CD4-positive, alpha-beta T cell treated with Interleukin-17A for 4 hours (primary cell): ENCODE results near the gene EIF2D.
"Not testable (repeated sequence)": the region's sequence is repeated elsewhere in the genome, so short reads cannot be mapped to it uniquely, and the experiment has no call there.

ENCODE experiments used
- DNase-seq: peaks from one replicate; pipeline ENCODE4 v3.0.0-alpha.2; 2020; ENCODE audit warnings: mixed read lengths

Gene EIF2D

GRCh38 chr1:206635080-206635977 lies 23.1 kb upstream of the EIF2D start, which contains the start of gene DYRK3:
TSS of gene DYRK3 (plus strand) at chr1:206635536. CDS start at chr1:206635704, 168 bp downstream.
- peak; percentile 93 for DNase-seq

DNA sequence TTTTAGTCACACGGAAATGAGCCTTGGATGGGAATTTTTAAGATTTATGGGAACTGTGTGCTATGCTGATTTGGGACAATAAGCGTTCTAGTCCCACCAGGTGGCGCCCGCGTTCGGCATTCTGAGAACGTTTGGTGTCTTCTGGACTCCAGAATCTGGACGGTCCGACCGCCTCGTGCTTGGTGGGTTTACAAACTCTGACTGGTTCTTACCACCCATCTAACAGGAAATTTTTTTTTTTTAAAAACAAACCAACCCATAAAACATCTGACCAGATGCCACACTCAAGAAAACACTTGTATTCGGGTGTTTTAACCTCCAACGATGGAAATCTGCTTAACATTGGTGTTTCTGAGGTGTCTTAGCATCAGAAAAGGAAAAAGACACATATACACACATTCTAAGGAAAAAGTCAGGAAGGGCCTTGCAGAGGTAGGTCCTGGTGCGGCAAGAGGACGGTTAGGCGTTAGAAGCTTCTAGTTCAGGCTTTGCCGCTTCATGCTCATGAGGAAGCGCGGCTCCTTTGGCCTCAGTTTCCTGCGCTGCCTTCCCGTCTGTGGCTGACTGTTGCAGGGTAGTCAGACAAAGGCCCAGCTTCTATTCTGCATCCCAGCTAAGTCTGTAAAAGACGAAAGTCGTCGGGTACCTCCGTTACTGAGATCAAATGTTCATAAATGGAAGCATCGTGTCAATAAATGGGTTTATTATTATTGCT lies 22.3 kb upstream of the EIF2D start:
- DNase-seq: peak; percentile 84

GRCh38 chr1:206633708-206634121 lies 21.4 kb upstream of the EIF2D start:
- no peak for DNase-seq

DNA sequence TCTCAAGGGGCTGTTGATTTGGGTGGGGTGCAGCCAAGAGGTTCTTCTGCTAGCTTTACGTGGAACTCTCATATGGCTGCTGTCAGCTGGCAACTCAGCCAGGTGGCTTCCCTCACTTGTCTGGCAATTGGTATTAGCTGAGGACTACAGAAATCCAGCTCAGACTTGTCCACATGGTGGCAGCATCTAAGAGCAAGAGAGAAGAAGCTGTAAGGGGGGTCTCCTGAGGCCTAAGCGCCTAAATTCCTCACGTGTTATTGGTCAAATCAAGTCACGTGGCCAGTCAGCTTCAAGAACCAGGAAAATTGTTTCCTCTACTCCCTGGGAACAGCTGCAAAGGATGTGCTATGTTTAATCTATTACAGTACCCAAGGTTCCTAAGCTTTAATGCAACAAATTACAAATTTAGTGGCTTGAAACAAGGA lies 18.8 kb upstream of the EIF2D start:
- DNase-seq: peak; percentile 8

DNA sequence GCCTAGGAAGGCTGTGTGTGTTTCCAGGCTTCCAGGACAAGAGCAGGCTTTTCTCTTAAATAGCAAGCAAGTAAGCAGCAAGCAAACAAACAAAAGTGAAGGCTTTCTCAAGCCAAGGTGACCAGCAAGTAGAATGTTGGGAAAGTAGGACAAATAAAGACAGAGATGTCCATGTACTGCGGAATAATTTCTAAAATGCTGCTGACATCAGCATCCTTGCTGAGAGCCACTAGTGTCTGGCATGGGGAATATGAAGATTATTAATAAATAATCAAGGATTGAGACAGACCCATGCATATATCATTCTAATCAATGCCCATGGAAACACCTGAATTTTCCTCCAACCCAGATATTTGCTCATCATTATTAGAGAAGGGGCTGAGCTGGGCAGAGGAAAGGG lies 16.7 kb upstream of the EIF2D start:
- no peak for DNase-seq

GRCh38 chr1:206626396-206626795 lies 14.1 kb upstream of the EIF2D start:
- DNase-seq: not testable (repeated sequence)

DNA sequence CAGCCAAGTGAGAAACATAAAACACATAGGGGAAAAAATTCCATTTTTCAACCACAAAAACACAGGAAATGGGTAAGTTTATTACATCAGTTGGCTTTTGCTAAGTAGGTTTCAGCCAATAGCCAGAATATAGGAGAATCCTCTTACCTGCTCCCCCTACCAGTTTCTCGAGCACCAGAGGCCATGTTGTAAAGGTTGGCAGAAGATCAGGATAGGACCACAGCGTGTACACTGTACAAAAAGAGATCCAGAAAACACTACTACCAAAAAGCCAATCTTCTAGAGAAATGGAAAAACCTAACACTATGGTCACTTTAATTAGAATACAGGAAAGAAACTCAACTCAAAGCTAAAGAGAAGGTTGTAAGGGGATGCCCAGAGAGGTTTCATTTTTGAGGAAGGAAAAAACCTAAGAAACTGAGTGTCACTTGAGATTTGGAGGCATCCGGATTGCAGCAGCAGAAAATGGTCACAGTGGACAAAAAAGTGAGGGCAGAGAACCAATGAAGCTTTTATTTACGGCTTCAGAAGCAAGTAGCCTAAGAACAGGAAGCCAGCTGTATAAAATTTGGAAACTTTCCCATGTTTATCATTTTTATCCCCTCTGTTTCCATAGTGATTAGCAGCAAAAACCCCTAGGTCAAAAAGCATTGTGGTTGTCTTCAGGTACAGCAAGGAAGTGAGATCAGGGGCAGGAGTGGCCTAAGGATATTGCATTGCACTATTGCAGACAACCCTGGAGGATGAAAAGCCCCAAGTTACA lies 2.9 kb downstream of the EIF2D start:
- DNase-seq: no peak

- DNase-seq: peak; percentile 70
These were observed 4.1 kb downstream of the EIF2D start for GRCh38 chr1:206608108-206608698.

GRCh38 chr1:206606867-206607266 lies 5.4 kb downstream of the EIF2D start:
- no peak for DNase-seq

DNA sequence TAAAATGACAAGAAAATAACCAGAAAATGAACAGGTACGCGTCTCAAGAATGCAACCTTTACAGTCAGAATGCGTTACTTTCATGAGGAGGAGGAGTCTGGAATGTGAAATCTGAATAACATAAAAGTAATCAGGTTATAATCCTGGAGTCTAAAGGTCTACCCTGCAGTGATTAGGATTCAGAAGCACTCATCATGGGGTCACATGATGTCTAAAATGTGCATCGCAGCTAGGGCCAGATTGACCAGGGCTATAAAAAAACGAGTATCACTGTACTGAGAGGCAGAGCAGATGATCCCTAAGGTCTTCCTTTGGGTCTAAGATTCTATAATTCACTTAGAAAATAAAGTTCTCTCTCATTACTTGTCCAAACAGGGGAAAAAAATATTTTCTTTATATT lies 7.4 kb downstream of the EIF2D start:
- no peak for DNase-seq

DNA sequence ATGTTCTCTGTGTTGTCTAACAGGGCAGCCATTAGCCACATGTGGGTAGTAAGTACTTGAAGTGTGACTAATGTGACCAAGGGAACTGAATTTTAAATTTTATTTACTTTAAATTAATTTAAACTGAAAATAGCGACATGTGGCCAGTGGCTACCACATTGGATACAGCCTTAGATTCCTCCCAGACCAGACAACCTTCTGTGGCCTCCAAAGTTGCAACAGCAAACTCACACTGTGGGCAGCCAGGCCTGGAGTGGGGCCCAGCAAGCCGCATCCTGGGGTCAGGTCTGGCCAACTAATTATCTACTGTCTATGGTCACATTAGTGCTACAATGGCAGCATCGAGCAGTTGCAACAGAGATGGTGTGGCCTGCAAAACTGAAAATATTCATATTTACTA lies 11.7 kb downstream of the EIF2D start:
- DNase-seq: no peak

GRCh38 chr1:206596319-206596666 lies 16.0 kb downstream of the EIF2D start:
- no peak for DNase-seq

- no peak for DNase-seq
These were observed 16.5 kb downstream of the EIF2D start for GRCh38 chr1:206595581-206596318.

DNA sequence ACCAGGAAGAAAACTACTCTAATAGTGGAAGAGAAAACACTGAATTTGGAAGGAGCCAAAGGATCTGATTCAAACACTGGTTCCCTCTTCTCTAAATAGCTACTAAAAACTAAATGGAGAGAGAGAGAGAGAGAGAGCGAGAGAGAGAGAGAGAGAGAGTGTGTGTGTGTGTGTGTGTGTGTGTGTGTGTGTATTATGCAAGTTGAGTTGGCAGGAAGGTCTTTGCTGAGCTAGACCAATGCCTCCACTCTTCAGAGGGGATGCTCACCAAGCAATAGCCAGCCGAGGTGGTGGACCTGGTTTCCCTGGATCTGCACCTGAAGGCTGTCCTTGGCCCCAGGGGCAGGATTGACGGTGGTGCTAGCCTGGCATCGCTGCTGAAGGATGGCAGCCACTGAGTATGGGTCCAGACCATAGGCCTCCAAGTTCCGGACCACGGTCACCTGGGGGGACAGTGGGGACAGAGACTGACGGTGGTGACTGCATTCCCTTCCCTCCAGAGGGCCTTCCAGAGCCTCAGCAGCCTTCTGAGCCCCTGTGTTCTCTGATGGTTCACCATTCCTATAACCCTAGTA lies 18.8 kb downstream of the EIF2D start:
- DNase-seq: no peak

DNA sequence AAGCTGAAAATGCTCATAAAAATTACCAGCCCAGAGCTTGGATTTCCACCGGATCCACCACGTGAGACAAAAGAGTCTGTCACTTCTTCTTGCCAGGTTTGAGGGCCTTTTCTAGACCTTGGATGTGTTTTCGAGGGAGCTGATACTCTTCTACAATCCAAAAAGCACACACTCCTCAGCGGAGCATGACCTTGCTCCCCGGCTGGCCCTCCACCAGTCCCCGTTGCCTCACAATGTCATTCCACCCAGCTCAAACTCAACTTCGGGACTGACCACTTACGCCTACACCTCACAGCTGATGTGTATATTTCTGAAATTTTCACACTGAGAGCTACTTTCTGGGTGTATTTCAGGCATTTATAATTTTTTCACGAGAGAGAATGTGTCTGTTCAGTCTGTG lies 20.6 kb downstream of the EIF2D start:
- no peak for DNase-seq

DNA sequence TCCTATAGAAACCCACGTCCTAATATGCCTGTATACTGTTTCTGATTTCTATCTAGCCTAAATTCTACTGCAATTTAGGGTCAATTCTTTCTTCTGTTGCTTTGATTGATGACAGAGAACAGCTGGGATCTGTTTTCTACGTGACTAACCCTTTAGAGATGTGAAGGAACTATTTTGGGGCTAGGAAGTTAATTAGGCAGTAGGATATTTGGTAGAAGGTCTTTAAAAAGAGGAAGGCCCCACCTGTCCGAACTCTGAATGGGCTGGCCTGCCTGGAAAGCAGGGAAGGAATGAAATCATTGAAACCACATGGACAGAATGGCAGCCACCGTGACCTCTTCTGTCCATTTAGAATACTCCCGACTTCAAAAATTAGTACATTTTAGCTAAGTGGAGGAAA lies 21.0 kb downstream of the EIF2D start:
- DNase-seq: no peak

GRCh38 chr1:206590025-206590758 lies 22.1 kb downstream of the EIF2D start:
- DNase-seq: peak; percentile 65

DNA sequence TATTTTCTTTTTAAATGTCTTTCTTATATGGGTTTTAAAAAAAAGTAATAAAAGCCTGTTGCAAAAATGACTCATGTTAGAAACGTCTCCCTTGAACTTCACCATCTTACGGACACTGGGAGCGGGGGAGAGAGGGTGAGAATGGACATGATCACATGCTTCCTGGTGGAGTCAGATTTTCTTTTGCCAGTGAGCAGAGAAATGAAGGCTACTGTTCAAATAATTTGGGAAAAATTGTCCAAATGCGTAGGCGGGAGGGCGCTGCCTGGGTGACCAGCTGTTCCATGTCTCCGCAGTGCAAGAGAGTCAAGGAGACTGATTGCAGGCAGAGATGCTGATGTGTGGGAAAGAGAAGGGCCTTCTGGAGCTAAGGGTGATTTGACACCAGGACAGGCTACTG lies 23.1 kb downstream of the EIF2D start:
- DNase-seq: no peak

GRCh38 chr1:206588492-206588891 lies 23.8 kb downstream of the EIF2D start:
- no peak for DNase-seq

- DNase-seq: no peak
These were observed 24.4 kb downstream of the EIF2D start for GRCh38 chr1:206587904-206588303.
